NCI-H82 (cell line): ENCODE results near the gene RIMS3.

Source experiments
- DNase-seq: peaks from one replicate; lab custom pipeline; 2025; lab: John Stamatoyannopoulos, UW

RIMS3 gene

GRCh38 chr1:40653851-40654537 is 11.5 kb downstream of the RIMS3 start:
- DNase-seq, result no peak

GRCh38 chr1:40652979-40653378 is 12.5 kb downstream of the RIMS3 start:
- DNase-seq, result no peak

GRCh38 chr1:40652468-40652867 is 13.0 kb downstream of the RIMS3 start:
- no peak for DNase-seq

- DNase-seq, result peak; percentile 18
Measured at GRCh38 chr1:40651138-40651857, 14.2 kb downstream of the RIMS3 start.

GRCh38 chr1:40650075-40650474 is 15.4 kb downstream of the RIMS3 start:
- peak; percentile 39 for DNase-seq

DNA sequence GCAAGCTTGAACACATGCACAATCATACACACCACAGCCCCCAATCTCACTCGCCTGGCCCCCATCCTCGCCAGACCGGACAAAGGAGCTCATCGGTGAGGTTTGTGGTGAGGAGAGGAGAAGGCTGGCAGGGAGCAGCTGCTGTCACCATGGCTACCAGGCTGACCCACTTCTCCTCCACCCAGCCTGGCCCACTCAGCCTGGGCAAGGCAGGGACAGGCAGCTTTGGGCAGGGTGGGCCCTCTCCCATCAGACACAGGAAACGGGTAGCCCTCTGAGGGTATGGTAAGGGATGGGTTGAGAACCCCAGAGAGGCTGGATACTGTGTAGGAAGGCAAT is 15.9 kb downstream of the RIMS3 start:
- no peak for DNase-seq

DNA sequence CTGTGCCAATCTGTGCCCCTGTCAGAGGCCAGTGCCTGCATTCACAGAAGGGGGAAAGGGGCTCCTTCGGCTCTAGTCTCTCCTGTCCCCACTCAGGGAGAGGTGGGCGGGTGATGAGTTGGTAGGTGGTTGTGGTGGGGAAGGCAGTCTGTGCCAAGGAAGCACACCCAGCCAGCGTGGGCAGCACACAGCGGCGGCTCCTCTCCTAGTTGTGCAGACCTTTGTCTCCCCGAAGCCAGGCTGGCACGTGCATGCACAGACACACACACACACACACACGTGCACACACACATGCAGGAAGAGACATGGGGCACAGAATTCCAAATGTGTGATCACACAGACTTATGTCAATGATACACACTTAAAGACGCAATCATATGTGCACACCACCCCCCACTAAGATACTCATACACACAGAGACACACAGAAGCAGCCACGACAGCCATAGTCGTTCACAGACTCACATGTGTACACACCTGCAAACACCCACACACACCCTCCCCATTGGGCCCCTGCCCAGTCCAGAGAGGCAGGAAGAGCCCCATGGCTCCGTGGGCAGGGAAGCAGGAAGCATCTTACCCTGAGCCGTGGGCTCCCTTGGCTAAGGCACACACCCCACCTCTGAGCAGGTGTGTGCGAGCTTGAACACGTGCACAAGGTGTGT is 16.4 kb downstream of the RIMS3 start:
- DNase-seq, result no peak

DNA sequence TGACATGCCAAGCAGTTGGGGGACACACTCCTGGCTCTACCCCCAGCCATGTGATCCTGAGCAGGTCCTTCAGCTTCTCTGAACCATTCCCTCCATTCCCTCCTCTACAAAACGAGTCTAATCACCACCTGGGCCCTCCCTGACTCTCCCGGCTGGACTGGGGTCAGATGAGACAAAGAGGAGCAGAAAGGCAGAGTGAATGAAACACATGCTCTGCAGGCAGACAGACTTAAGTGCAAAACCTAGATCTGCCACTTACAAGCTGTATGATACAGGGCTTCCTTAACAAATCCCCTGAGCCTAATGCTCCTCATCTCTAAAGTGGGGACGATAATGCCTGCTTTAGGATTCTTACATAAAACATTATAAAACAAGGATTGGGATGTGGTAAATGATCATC is 17.3 kb downstream of the RIMS3 start:
- no peak for DNase-seq

- no peak for DNase-seq
Measured at GRCh38 chr1:40646315-40646714, 19.2 kb downstream of the RIMS3 start.

DNA sequence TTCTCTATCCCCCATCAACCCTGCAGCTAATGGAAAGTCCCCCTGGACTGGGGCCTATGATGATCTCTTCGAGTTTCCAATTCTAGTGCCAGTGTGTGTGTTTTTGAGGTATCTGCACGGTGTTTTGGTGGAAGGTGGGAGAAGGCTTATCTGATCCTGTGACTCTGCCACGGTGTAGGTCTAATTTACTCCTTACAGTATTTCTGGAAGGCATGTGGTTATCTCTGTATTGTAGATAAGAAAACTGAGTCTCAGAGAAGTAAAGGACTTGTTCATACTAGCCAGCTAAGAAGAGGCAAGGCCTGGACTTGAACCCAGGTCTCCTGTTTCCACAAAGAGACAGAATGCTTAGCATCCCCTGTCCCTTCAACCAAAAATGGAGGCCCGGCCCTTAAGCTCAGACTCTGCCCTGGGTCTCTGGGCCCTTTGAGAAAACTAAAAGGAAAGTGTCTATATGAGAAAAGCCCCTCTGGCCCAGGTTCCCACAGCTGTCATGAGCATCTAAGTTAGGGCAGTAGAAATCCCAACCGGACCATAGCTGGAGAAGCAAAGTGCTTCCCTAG is 20.3 kb downstream of the RIMS3 start:
- no peak for DNase-seq

DNA sequence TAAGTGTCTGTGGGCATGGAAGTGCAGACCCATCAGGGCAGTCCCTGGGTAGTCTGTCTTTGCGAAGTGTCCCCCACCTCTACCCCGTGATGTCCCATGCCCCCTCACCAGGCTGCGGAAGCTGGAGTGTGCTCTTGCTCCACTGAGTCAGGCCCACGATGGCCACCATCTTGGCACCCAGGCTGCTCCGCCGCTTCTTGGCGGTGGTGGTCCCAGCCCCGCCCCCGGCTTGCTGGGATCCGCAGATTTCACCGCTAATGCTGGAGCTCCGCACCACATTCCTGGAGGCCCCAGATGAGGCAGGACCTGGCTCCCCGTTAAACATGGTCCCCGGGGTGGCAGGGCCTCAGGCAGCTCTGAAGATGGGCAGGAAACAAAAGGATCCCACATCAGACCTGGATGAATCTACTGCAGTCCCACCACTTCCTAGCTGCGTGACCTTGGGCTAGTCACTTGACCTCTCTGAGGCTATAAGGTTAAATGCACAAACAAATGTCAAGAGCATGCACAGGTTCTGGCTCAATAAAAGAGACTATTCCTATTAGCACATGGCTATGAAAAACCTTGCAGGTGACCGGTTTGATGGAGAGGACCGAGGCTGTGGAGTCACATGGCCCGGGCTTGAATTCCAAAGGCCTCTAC is 23.8 kb downstream of the RIMS3 start:
- no peak for DNase-seq

DNA sequence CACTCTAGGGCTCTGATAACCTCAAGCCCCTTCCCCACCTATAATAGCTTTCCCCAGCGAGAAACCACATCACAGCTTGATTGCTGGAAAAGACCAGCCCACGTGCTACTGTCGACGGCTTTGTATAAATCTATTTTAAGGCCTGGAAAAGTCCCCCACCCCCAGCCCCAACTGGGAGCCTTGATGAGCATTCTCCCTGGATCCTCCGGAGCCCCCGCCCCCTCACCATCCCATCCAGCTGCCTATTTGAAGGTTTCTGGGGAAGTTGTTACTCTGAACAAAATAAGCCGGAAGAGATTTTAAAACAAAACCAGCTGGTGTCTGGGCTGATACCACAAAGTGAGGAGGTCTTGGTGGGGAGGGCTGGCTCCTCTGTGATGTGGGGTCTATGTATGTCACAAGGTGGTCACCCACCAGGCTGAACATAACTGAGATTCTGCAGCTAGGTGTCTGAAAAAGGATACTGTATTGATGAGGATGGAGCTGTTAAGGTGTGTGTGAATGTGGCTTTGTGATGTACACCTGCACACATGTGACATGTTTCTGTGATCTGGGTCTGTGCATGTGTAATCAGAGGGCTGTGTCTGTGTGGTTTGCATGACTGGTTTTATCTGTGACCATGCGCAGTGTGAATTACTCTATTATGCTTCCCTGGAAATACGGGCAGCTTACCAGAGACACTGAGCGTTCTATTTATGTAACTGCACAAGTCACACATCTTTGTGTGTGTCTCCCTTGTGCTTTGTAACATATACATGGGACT is 25.0 kb downstream of the RIMS3 start:
- no peak for DNase-seq

DNA sequence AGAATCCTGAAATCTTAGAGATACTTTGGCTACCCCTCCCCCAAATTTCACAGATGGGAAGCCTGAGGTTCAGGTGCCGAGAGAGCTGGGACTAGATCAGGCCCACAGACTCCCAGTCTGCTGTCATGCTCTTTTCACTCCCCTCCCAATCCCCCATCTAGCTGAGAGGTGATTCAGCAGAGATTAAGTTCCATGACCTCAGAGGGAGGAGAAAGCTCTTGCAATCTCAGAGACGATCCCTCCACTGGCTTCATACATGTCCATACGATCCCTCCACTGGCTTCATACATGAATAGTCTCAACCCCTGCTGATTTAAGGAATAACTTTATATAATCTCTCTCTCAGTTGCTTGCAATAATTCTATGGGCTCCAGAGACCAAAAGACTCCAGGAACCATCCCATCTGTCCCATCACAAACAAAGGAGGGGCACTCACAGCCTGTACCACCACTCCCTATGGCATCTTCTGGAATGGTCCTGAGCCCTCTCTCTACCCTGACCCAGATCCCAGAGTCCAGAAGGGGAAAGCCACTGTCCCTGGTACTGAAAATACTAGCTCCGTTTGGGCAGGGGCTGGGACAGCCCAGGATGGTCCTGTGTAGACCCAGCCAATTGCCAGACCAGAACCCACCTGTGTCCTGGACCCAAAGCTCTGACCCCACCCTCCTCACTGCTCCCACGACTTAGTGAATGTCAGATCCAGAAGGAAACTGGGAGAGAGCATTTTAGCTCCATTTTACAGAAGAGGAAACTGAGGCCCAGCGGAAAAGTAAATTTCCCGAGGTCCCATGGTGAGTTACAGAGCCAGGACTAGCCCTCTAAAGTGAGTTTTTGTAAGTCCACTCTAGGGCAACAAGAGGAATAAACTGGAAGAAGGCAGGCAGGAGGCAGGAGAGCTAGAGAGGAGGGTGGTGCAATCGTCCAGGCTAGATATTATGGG is 27.1 kb downstream of the RIMS3 start:
- DNase-seq, result peak; percentile 70

GRCh38 chr1:40637470-40638007 is 27.9 kb downstream of the RIMS3 start:
- DNase-seq, result no peak

GRCh38 chr1:40636777-40637176 is 28.7 kb downstream of the RIMS3 start:
- no peak for DNase-seq

- DNase-seq, result no peak
Measured at GRCh38 chr1:40635763-40636500, 29.6 kb downstream of the RIMS3 start.

DNA sequence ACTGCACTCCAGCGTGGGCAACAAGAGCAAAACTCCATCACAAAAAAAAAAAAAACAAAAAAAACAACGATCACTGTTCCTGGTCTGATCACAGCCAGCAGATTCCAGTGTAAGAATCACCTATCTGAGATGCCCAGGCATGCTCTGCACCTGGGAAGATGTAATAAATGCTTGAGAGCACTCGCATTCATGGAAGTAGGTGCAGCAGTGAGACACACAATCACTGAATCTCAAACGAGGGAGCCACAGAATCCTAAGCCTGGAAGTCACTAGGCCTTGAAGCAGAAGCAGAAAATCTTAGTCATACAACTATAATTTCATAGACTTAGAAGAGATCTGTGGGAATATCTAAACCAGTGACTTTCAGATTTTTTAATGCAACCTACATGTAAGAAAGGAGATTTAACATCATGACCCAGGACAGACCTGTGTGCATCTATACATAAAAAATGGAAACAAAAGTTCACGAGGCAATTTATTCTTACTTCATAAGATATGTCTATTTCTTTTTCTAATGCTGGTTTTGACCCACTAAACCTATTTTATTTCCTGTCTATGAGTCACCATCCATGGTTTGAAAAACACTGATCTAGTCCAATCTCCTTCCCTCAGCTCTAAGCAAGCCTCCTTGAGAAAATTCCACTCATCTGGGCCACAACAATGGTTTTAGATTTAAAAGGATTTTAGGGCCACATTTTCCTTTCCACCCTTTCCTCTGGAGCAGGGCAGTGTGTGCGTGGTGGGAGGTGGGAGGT is 30.4 kb downstream of the RIMS3 start:
- no peak for DNase-seq

DNA sequence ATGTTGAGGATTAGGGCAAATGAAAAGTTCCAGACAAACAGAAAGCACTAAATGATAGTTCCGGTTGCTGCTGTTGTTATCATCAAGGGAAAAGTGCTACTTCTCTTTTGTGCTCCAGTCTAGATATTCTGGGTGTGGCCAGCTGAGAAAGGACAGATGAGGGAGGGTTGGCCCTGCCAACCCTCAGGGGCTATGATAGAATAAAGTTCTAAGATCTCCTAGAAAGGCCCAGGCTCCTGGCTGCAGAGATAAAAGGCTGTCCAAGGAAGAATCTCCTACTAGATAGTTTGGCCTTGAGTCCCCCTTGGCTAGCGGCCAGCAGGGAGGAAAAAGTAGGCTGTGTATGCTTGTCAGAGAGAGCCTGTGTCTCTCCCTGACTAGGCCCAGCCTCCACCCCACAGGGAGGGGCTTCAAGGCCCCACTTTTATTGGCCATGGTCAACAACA is 31.5 kb downstream of the RIMS3 start:
- no peak for DNase-seq

DNA sequence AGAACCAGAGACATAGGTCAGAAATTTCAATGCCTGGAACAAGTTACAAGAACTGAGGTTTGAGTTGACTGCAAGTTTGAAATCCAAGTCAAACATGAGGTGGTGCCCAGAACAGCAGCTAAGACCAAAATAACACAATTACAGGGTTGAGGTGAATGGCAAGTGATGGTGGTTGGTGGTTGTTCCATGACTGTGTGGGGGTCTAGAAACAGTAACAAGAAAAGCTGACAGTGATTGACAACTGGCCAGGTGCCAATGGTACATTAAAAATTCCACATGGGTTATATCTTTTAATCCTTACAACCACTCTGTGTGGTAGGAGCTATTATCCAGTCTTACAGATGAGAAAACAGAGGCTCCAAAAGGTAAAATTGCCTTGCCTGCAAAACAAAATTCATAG is 32.0 kb downstream of the RIMS3 start:
- no peak for DNase-seq
